Endothelial cell of umbilical vein (primary cell): ENCODE results near the gene MBOAT2. TPM values are rescaled to one million over a fixed set of nuclear protein-coding genes. Genes with fewer than 3 reads are reported as not detected.

Source experiments
- BruUV-seq: library from RNA; stranded (reverse); fragments of 400-500 nt; replicated peaks from 2 replicates; lab custom pipeline; 2021; lab: Mats Ljungman, UMichigan
- CTCF ChIA-PET: fragments of 300-600, 350-600 bp; sonication (Branson Sonifier 250); formaldehyde crosslinking; loops from one replicate; lab custom pipeline; 2021; ENCODE audit warnings: antibody characterized with exemption, inconsistent platforms; lab: Charles Lee
- POLR2A ChIA-PET: fragments of 300-600, 350-600 bp; sonication (Branson Sonifier 250); formaldehyde crosslinking; loops from one replicate; lab custom pipeline; 2021; ENCODE audit warnings: antibody characterized with exemption, inconsistent platforms; lab: Charles Lee
- DNase-seq: peaks from one replicate; pipeline ENCODE4 v3.0.0-alpha.2; 2011; ENCODE audit warnings: low read depth, low spot score
- FAIRE-seq: peaks from 2 replicates; lab custom pipeline; 2011; peaks lifted over from hg19 to GRCh38; lab: Jason Lieb, UNC
- H2AFZ ChIP-seq: 2 replicates; pipeline ENCODE4 v1.6.0; 2012; ENCODE audit warnings: low read depth, low read length, control low read depth, inconsistent platforms
- H3K27ac ChIP-seq: 2 replicates; pipeline ENCODE4 v1.5.1; 2011; ENCODE audit warnings: low read depth, mild to moderate bottlenecking, control low read depth, low read length, moderate library complexity; ENCODE audit not compliant: insufficient read depth
- H3K27me3 ChIP-seq, 2 experiments: 2 replicates each; pipeline versions ENCODE4 v1.6.0 to v1.6.1; 2011; ENCODE audit warnings: low read length in 2 of 2, mixed read lengths in 1 of 2; ENCODE audit not compliant: control insufficient read depth in 2 of 2, insufficient read depth in 2 of 2
- H3K36me3 ChIP-seq, 2 experiments: 2 replicates in 1 of 2; 3 replicates in 1 of 2; pipeline ENCODE4 v1.5.1; 2011; ENCODE audit warnings: low read length in 2 of 2, mild to moderate bottlenecking in 1 of 2, moderate library complexity in 1 of 2; ENCODE audit not compliant: control insufficient read depth in 2 of 2, insufficient read depth in 2 of 2; ENCODE audit errors: extremely low read depth in 1 of 2
- H3K4me1 ChIP-seq: 3 replicates; pipeline ENCODE4 v1.5.1; 2011; ENCODE audit warnings: mild to moderate bottlenecking, low read length; ENCODE audit not compliant: control insufficient read depth, insufficient read depth; ENCODE audit errors: extremely low read depth
- H3K4me2 ChIP-seq: 2 replicates; pipeline ENCODE4 v1.6.1; 2011; ENCODE audit warnings: low read length, control low read depth, mixed read lengths; ENCODE audit not compliant: insufficient read depth
- H3K4me3 ChIP-seq, 3 experiments: fragments of 200-600 bp in 1 of 3; sonication (generic), shearing (Covaris generic) in 1 of 3; replicated peaks in 1 of 3; 2 replicates each; pipeline ENCODE4 v1.5.1; 2011 to 2016; ENCODE audit warnings: control low read depth in 3 of 3, low read length in 3 of 3, mild to moderate bottlenecking in 2 of 3, inconsistent platforms in 1 of 3, low read depth in 1 of 3, moderate library complexity in 1 of 3; ENCODE audit not compliant: insufficient read depth in 1 of 3
- H3K79me2 ChIP-seq: 2 replicates; pipeline ENCODE4 v1.6.0; 2012; ENCODE audit warnings: low read length, inconsistent platforms; ENCODE audit not compliant: control insufficient read depth, insufficient read depth
- H3K9ac ChIP-seq: replicated peaks from 2 replicates; pipeline ENCODE3; 2011; ENCODE audit warnings: low read length, control low read depth; ENCODE audit not compliant: insufficient read depth; ENCODE audit errors: extremely low read depth
- H3K9me1 ChIP-seq: replicated peaks from 3 replicates; pipeline ENCODE4 v1.6.0; 2011; ENCODE audit warnings: mild to moderate bottlenecking, low read length; ENCODE audit not compliant: control insufficient read depth, insufficient read depth; ENCODE audit errors: extremely low read depth
- H3K9me3 ChIP-seq: replicated peaks from 2 replicates; pipeline ENCODE4 v1.5.1; 2012; ENCODE audit warnings: low read length, inconsistent platforms; ENCODE audit not compliant: control insufficient read depth, insufficient read depth
- H4K20me1 ChIP-seq: replicated peaks from 2 replicates; pipeline ENCODE3; 2011; ENCODE audit warnings: mild to moderate bottlenecking, low read length; ENCODE audit not compliant: control insufficient read depth, insufficient read depth; ENCODE audit errors: extremely low read depth
- EZH2 ChIP-seq: IDR thresholded peaks from 2 replicates; pipeline ENCODE4 v1.6.1; 2012; ENCODE audit warnings: borderline replicate concordance, low read depth, mild to moderate bottlenecking, moderate library complexity, low read length, inconsistent platforms; ENCODE audit not compliant: severe bottlenecking
- FOS ChIP-seq: IDR thresholded peaks from 2 replicates; pipeline ENCODE4 v1.6.1; 2011; ENCODE audit warnings: mild to moderate bottlenecking, low read length, moderate library complexity, borderline replicate concordance; ENCODE audit not compliant: insufficient read depth
- GATA2 ChIP-seq: IDR thresholded peaks from 2 replicates; pipeline ENCODE4 v1.7.0; 2011; ENCODE audit warnings: low read depth, mild to moderate bottlenecking, moderate library complexity, mixed read lengths, low read length; ENCODE audit not compliant: insufficient read length, insufficient read depth
- JUN ChIP-seq: IDR thresholded peaks from 2 replicates; pipeline ENCODE4 v1.6.1; 2011; ENCODE audit warnings: borderline replicate concordance, low read depth; ENCODE audit not compliant: insufficient read length, insufficient read depth
- MYC ChIP-seq: IDR thresholded peaks from one replicate; pipeline ENCODE4 v1.6.1; 2011; ENCODE audit warnings: mild to moderate bottlenecking, low read depth, low read length
- POLR2A ChIP-seq: IDR thresholded peaks from 2 replicates; pipeline ENCODE4 v1.6.1; 2012; ENCODE audit warnings: low read depth, mild to moderate bottlenecking, control low read depth, low read length
- POLR2AphosphoS5 ChIP-seq: IDR thresholded peaks from 2 replicates; pipeline ENCODE4 v1.6.1; 2012; ENCODE audit warnings: low read depth, mild to moderate bottlenecking, control low read depth, low read length, moderate library complexity; ENCODE audit not compliant: insufficient read depth
- dilution Hi-C: fragments of 300-500 bp; cut with MboI; formaldehyde crosslinking; loops from one replicate; pipeline ENCODE4 v1.15.0; 2019; ENCODE audit warnings: low sequenced_read_pairs; ENCODE audit not compliant: extremely low pct_ligation_motif_present
- intact Hi-C: fragments of 100-400 bp; cut with micrococcal nuclease; formaldehyde crosslinking; loops from one replicate; pipeline ENCODE4 v1.10.0; 2022
- polyA plus RNA-seq, 4 experiments: library from polyadenylated mRNA; depleted of rRNA in 3 of 4; stranded (reverse) in 3 of 4; unstranded in 1 of 4; fragments of >200 nt; gene quantifications; 2 replicates each; pipeline versions ENCODE4 v1.2.1 to v1.2.3, GENCODE V29; 2011 to 2012; ENCODE audit warnings: missing spikeins in 1 of 4
- total RNA-seq: library from RNA; stranded (reverse); gene quantifications from 2 replicates; pipeline ENCODE4 v1.2.3, GENCODE V29; 2021
- TF ChIP-seq, protein P1 (sequence below), 2 donors: IDR thresholded peaks; 1 replicate in 1 of 2; 2 replicates in 1 of 2; pipeline ENCODE4 v1.5.1; 2011; ENCODE audit warnings: low read length in 2 of 2, mild to moderate bottlenecking in 2 of 2, moderate library complexity in 2 of 2, control low read depth in 1 of 2, inconsistent platforms in 1 of 2, low read depth in 1 of 2; ENCODE audit not compliant: insufficient read depth in 1 of 2; ENCODE audit errors: extremely low read depth in 1 of 2

MBOAT2 gene
- total and polyA plus RNA-seq, 2 donors (not counting 3 experiments of a cell fraction or from before 2014, with no cell fraction given): 10.9 to 22.1 TPM

DNA sequence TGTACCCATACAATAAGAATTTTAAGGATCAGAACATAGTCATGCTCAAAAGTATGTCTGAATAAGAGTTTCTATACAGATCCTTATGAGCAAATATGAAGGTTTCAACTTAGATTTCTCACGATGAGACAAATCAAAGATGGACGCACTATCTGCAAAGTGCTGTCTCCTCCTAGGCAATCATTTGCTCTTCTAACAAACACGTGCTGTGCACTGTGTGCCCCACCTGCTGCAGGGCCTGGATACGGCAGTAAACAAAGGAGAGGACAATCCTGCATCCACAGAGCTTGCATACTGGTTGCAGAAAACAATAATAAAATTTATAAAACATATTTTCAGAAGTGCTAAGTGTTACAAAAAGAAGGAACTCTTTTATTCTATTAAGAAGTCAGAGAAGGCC lies 126.2 kb downstream of the MBOAT2 start:
- Histone ChIP-seq H3K9me3 (no peaks in the 10 kb centered on the region), H3K36me3 (no peaks in the 10 kb centered on the region), H3K79me2 (no peaks in the 10 kb centered on the region), H4K20me1 (no peaks in the 10 kb centered on the region), H3K4me1 (no peaks in the 10 kb centered on the region), H3K4me2 (no peak overlapping the region), H3K9me1 (no peaks in the 10 kb centered on the region), H2AFZ (no peak overlapping the region), H3K27me3 (no peaks in the 10 kb centered on the region), H3K27ac (no peak overlapping the region), H3K4me3 (no peak overlapping the region), H3K9ac (no peak overlapping the region)
- DNase-seq: no peak
- dilution Hi-C loops: no loop called here
- TF ChIP-seq MYC: no peak
- TF ChIP-seq POLR2AphosphoS5: no peak
- no peak for TF ChIP-seq GATA2
- TF ChIP-seq, protein P1, sequence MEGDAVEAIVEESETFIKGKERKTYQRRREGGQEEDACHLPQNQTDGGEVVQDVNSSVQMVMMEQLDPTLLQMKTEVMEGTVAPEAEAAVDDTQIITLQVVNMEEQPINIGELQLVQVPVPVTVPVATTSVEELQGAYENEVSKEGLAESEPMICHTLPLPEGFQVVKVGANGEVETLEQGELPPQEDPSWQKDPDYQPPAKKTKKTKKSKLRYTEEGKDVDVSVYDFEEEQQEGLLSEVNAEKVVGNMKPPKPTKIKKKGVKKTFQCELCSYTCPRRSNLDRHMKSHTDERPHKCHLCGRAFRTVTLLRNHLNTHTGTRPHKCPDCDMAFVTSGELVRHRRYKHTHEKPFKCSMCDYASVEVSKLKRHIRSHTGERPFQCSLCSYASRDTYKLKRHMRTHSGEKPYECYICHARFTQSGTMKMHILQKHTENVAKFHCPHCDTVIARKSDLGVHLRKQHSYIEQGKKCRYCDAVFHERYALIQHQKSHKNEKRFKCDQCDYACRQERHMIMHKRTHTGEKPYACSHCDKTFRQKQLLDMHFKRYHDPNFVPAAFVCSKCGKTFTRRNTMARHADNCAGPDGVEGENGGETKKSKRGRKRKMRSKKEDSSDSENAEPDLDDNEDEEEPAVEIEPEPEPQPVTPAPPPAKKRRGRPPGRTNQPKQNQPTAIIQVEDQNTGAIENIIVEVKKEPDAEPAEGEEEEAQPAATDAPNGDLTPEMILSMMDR (IDR thresholded peaks at IDR 0.05; ENCODE audit: extremely low read depth in 1 of 2, insufficient read depth in 1 of 2, low read depth in 1 of 2, low read length in 2 of 2): no peak
- no peak for TF ChIP-seq JUN
- TF ChIP-seq FOS: no peak
- no peak for TF ChIP-seq EZH2
- TF ChIP-seq POLR2A: no peak
- ChIA-PET CTCF (interaction anchor here (1.8 kb wide), 1 partner anchor 262 kb away, joined by 7 read pairs; no protein-coding TSS in a partner anchor), POLR2A (no interaction called here)
- BruUV-seq: no TSS peak
- no peak for FAIRE-seq
- intact Hi-C loops: no loop called here
